HEK293 (cell line): Measurements from ENCODE around the gene LSS.

Experiments used
- CTCF ChIA-PET: fragments of 350-600 bp; formaldehyde crosslinking; extraction: SDS; loops from one replicate; lab custom pipeline; 2021; ENCODE audit warnings: antibody characterized with exemption; lab: Yijun Ruan, JAX
- POLR2A ChIA-PET: fragments of 300-600 bp; formaldehyde crosslinking; extraction: SDS; loops from one replicate; lab custom pipeline; 2020; ENCODE audit warnings: antibody characterized with exemption, inconsistent platforms; lab: Yijun Ruan, JAX
- H3K27ac ChIP-seq: fragments of 200-500 bp; sonication (Bioruptor generic); 2 replicates; pipeline ENCODE4 v1.5.1; 2014; ENCODE audit warnings: low read depth, low read length, control low read depth, inconsistent platforms; ENCODE audit errors: extremely low read depth
- H3K36me3 ChIP-seq, 2 experiments: fragments of 200-500 bp in 1 of 2; sonication (Bioruptor generic) in 1 of 2; 1 replicate in 1 of 2; 2 replicates in 1 of 2; pipeline ENCODE4 v1.5.1; 2014 to 2017; ENCODE audit warnings: inconsistent platforms in 2 of 2, low read length in 2 of 2; ENCODE audit not compliant: control insufficient read depth in 2 of 2, insufficient read depth in 1 of 2
- H3K4me1 ChIP-seq: fragments of 200-500 bp; sonication (Bioruptor generic); 2 replicates; pipeline ENCODE4 v1.5.1; 2014; ENCODE audit warnings: mild to moderate bottlenecking, low read length, inconsistent platforms; ENCODE audit not compliant: control insufficient read depth, insufficient read depth
- H3K4me3 ChIP-seq: 2 replicates; pipeline ENCODE4 v1.5.1; 2011; ENCODE audit warnings: low read depth, mild to moderate bottlenecking, control low read depth, low read length, moderate library complexity
- H3K9me3 ChIP-seq: fragments of 200-500 bp; sonication (Bioruptor generic); 2 replicates; pipeline ENCODE4 v1.5.1; 2014; ENCODE audit warnings: low read depth, low read length, inconsistent platforms; ENCODE audit not compliant: control insufficient read depth, insufficient read depth
- EGR2 ChIP-seq: fragments of 450-650 bp; formaldehyde crosslinking; IDR thresholded peaks from 2 replicates; pipeline ENCODE4 v1.5.1; 2016; ENCODE audit warnings: low read depth, missing biosample characterization, missing genetic modification characterization
- MZF1 ChIP-seq: fragments of 450-650 bp; formaldehyde crosslinking; IDR thresholded peaks from 2 replicates; pipeline ENCODE4 v1.5.1; 2017; ENCODE audit warnings: missing biosample characterization, missing genetic modification characterization, borderline replicate concordance
- OSR2 ChIP-seq: fragments of 450-650 bp; formaldehyde crosslinking; IDR thresholded peaks from 2 replicates; pipeline ENCODE4 v1.5.1; 2016; ENCODE audit warnings: missing biosample characterization, missing genetic modification characterization
- SCRT1 ChIP-seq: fragments of 450-650 bp; formaldehyde crosslinking; IDR thresholded peaks from 2 replicates; pipeline ENCODE4 v1.5.1; 2016; ENCODE audit warnings: missing biosample characterization, missing genetic modification characterization, borderline replicate concordance
- SCRT2 ChIP-seq: fragments of 450-650 bp; formaldehyde crosslinking; IDR thresholded peaks from 2 replicates; pipeline ENCODE4 v1.5.1; 2016; ENCODE audit warnings: missing biosample characterization, missing genetic modification characterization
- SP2 ChIP-seq: fragments of 450-650 bp; formaldehyde crosslinking; IDR thresholded peaks from 2 replicates; pipeline ENCODE4 v1.5.1; 2016; ENCODE audit warnings: missing biosample characterization, missing genetic modification characterization
- SP3 ChIP-seq: fragments of 450-650 bp; formaldehyde crosslinking; IDR thresholded peaks from 2 replicates; pipeline ENCODE4 v1.5.1; 2016; ENCODE audit warnings: missing biosample characterization, missing genetic modification characterization
- SP7 ChIP-seq: fragments of 450-650 bp; formaldehyde crosslinking; IDR thresholded peaks from 2 replicates; pipeline ENCODE4 v1.5.1; 2016; ENCODE audit warnings: missing biosample characterization, missing genetic modification characterization
- WT1 ChIP-seq: fragments of 450-650 bp; formaldehyde crosslinking; IDR thresholded peaks from 2 replicates; pipeline ENCODE4 v1.5.1; 2016; ENCODE audit warnings: missing biosample characterization, missing genetic modification characterization
- YY1 ChIP-seq: fragments of 450-650 bp; formaldehyde crosslinking; IDR thresholded peaks from 2 replicates; pipeline ENCODE4 v1.5.1; 2018; ENCODE audit warnings: missing biosample characterization, missing genetic modification characterization
- ZBTB7A ChIP-seq: fragments of 450-650 bp; formaldehyde crosslinking; IDR thresholded peaks from 2 replicates; pipeline ENCODE4 v1.5.1; 2016; ENCODE audit warnings: low read depth, missing biosample characterization, missing genetic modification characterization
- ZBTB8A ChIP-seq: fragments of 450-650 bp; formaldehyde crosslinking; IDR thresholded peaks from 2 replicates; pipeline ENCODE4 v1.5.1; 2016; ENCODE audit warnings: missing biosample characterization, missing genetic modification characterization
- ZFHX2 ChIP-seq: fragments of 450-650 bp; formaldehyde crosslinking; conservative IDR thresholded peaks from 2 replicates; pipeline ENCODE4 v1.5.1; 2016; ENCODE audit warnings: missing biosample characterization, missing genetic modification characterization
- ZFP41 ChIP-seq: fragments of 450-650 bp; formaldehyde crosslinking; IDR thresholded peaks from 2 replicates; pipeline ENCODE4 v1.5.1; 2016; ENCODE audit warnings: missing biosample characterization, missing genetic modification characterization, borderline replicate concordance
- ZNF133 ChIP-seq: fragments of 450-650 bp; formaldehyde crosslinking; IDR thresholded peaks from 2 replicates; pipeline ENCODE4 v1.5.1; 2016; ENCODE audit warnings: missing biosample characterization, missing genetic modification characterization
- ZNF16 ChIP-seq: fragments of 450-650 bp; formaldehyde crosslinking; IDR thresholded peaks from 2 replicates; pipeline ENCODE4 v1.5.1; 2016; ENCODE audit warnings: low read depth, missing biosample characterization, missing genetic modification characterization
- ZNF274 ChIP-seq, 2 experiments: fragments of 200-500 bp in 1 of 2; fragments of 450-650 bp in 1 of 2; sonication (Bioruptor generic) in 1 of 2; formaldehyde crosslinking in 1 of 2; IDR thresholded peaks; 2 replicates each; pipeline versions ENCODE4 v1.5.1 to v1.6.1; 2014 to 2016; ENCODE audit warnings: borderline replicate concordance in 1 of 2, inconsistent platforms in 1 of 2, low read length in 1 of 2, missing biosample characterization in 1 of 2, missing genetic modification characterization in 1 of 2
- ZNF324 ChIP-seq: fragments of 450-650 bp; formaldehyde crosslinking; IDR thresholded peaks from 2 replicates; pipeline ENCODE4 v1.5.1; 2016; ENCODE audit warnings: missing biosample characterization, missing genetic modification characterization
- ZNF341 ChIP-seq: fragments of 450-650 bp; formaldehyde crosslinking; IDR thresholded peaks from 2 replicates; pipeline ENCODE4; 2016; ENCODE audit warnings: low read depth, missing biosample characterization, missing genetic modification characterization
- ZNF366 ChIP-seq: fragments of 450-650 bp; formaldehyde crosslinking; conservative IDR thresholded peaks from 2 replicates; pipeline ENCODE4 v1.5.1; 2016; ENCODE audit warnings: missing biosample characterization, missing genetic modification characterization
- ZNF416 ChIP-seq: fragments of 450-650 bp; formaldehyde crosslinking; IDR thresholded peaks from 2 replicates; pipeline ENCODE4 v1.5.1; 2016; ENCODE audit warnings: missing biosample characterization, missing genetic modification characterization
- ZNF423 ChIP-seq: fragments of 450-650 bp; formaldehyde crosslinking; IDR thresholded peaks from 2 replicates; pipeline ENCODE4 v1.5.1; 2016; ENCODE audit warnings: missing biosample characterization, missing genetic modification characterization
- ZNF510 ChIP-seq: fragments of 450-650 bp; formaldehyde crosslinking; IDR thresholded peaks from 2 replicates; pipeline ENCODE4 v1.5.1; 2018; ENCODE audit warnings: mild to moderate bottlenecking, missing genetic modification characterization, missing biosample characterization; ENCODE audit not compliant: insufficient replicate concordance
- ZNF521 ChIP-seq: fragments of 450-650 bp; formaldehyde crosslinking; IDR thresholded peaks from 2 replicates; pipeline ENCODE4 v1.5.1; 2017; ENCODE audit warnings: missing biosample characterization, mild to moderate bottlenecking, missing genetic modification characterization
- ZNF561 ChIP-seq: fragments of 450-650 bp; IDR thresholded peaks from 2 replicates; pipeline ENCODE4 v1.5.1; 2018; ENCODE audit warnings: missing biosample characterization, missing genetic modification characterization, borderline replicate concordance
- ZNF600 ChIP-seq: fragments of 450-650 bp; formaldehyde crosslinking; IDR thresholded peaks from 2 replicates; pipeline ENCODE4 v1.5.1; 2016; ENCODE audit warnings: missing biosample characterization, missing genetic modification characterization
- ZNF610 ChIP-seq: fragments of 450-650 bp; formaldehyde crosslinking; IDR thresholded peaks from 2 replicates; pipeline ENCODE4 v1.5.1; 2016; ENCODE audit warnings: missing biosample characterization, missing genetic modification characterization, borderline replicate concordance
- ZNF785 ChIP-seq: fragments of 450-650 bp; formaldehyde crosslinking; IDR thresholded peaks from 2 replicates; pipeline ENCODE4 v1.5.1; 2016; ENCODE audit warnings: missing biosample characterization, missing genetic modification characterization
- ZNF843 ChIP-seq: fragments of 450-650 bp; formaldehyde crosslinking; IDR thresholded peaks from 2 replicates; pipeline ENCODE4 v1.5.1; 2016; ENCODE audit warnings: missing biosample characterization, missing genetic modification characterization
- TF ChIP-seq, protein P1 (sequence below): IDR thresholded peaks from 2 replicates; pipeline ENCODE4 v1.6.1; 2011; ENCODE audit warnings: mild to moderate bottlenecking, low read depth, low read length, borderline replicate concordance
- TF ChIP-seq, protein P2 (sequence below): fragments of 450-650 bp; formaldehyde crosslinking; IDR thresholded peaks from 2 replicates; pipeline ENCODE4 v1.5.1; 2016; ENCODE audit warnings: missing biosample characterization, missing genetic modification characterization
- TF ChIP-seq, protein P3 (sequence below): fragments of 450-650 bp; formaldehyde crosslinking; IDR thresholded peaks from 2 replicates; pipeline ENCODE4 v1.5.1; 2016; ENCODE audit warnings: missing biosample characterization, missing genetic modification characterization
- TF ChIP-seq, protein P4 (sequence below): fragments of 450-650 bp; formaldehyde crosslinking; IDR thresholded peaks from 2 replicates; pipeline ENCODE4 v1.5.1; 2016; ENCODE audit warnings: missing biosample characterization, missing genetic modification characterization

LSS gene

DNA sequence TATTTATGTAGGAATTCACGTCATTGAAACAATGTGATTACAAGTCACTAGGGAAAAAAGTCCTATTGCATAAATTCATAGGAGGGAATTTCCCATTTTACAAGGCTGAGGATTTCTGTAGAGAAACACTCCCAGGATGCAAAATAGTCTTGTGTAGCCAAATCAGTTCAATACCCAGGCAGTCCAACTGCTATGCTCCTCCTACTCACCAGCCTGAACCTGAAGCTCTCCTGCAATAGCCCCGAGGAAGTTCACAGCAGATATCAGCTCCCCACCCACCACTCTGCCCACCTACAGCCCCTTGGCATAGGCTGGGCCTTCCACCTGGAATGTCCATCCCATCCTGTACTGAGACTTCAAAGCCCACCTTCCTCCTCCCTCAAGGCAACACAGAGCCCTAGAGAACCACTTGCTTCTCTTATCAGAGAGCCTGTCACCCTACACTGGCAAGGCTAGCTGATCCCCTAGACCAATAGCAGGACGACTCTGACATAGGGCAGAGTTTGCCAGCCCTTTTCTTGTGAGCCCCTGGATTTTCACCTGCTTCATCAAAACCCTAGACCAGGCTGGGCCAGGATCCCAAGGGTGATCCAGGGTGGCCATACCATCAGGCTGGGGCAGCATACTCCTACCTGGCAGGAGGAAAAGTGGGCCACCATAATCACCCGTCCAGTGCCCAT, 1.5 kb downstream of the LSS start:
- ChIA-PET POLR2A (no interaction called here), CTCF (interaction anchor here (0.6 to 1.5 kb wide), 5 partner anchors 10 to 146 kb away, joined by 3 to 8 read pairs (median 4); no protein-coding TSS in a partner anchor)

DNA sequence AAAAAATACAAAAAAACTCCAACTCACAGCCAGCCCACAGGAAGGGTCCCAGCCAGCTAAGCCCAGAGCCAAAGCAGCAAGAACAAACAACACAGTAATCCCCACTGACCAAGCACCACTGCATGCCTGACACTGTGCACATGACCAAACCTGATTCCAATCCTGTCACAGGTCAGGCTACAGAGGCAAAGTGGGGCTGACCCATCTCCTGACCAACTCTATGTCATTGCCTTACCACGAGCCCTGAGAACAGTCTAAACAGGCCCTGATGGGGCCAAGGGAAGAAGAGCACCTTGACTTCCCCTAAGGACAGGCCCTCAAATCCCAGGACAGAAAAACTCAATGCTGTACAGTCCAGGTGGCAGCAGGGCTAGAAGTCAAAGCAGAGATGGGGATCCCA, 2.4 kb downstream of the LSS start:
- H3K9me3 ChIP-seq, result no peaks in the 10 kb centered on the region
- H3K36me3 ChIP-seq, result peaks cover 13 to 29% of the 10 kb centered on the region in 2 experiments; a peak in 2 of 3 replicates
- TF ChIP-seq ZNF610 (tag by site-specific recombination), result no peak
- TF ChIP-seq SCRT1 (tag by site-specific recombination), result no peak
- no peak for TF ChIP-seq ZNF16 (tag by site-specific recombination)
- no peak for TF ChIP-seq ZNF366 (tag by site-specific recombination)
- TF ChIP-seq WT1 (tag by site-specific recombination), result no peak
- no peak for TF ChIP-seq SP7 (tag by site-specific recombination)
- no peak for TF ChIP-seq ZNF785 (tag by site-specific recombination)
- TF ChIP-seq, protein P1, sequence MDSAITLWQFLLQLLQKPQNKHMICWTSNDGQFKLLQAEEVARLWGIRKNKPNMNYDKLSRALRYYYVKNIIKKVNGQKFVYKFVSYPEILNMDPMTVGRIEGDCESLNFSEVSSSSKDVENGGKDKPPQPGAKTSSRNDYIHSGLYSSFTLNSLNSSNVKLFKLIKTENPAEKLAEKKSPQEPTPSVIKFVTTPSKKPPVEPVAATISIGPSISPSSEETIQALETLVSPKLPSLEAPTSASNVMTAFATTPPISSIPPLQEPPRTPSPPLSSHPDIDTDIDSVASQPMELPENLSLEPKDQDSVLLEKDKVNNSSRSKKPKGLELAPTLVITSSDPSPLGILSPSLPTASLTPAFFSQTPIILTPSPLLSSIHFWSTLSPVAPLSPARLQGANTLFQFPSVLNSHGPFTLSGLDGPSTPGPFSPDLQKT, result no peak
- TF ChIP-seq OSR2 (tag by site-specific recombination), result no peak
- no peak for TF ChIP-seq MZF1 (tag by site-specific recombination)
- no peak for TF ChIP-seq ZNF561
- no peak for TF ChIP-seq ZNF416 (tag by site-specific recombination)
- TF ChIP-seq ZNF510 (tag by site-specific recombination), result no peak
- TF ChIP-seq, protein P2, sequence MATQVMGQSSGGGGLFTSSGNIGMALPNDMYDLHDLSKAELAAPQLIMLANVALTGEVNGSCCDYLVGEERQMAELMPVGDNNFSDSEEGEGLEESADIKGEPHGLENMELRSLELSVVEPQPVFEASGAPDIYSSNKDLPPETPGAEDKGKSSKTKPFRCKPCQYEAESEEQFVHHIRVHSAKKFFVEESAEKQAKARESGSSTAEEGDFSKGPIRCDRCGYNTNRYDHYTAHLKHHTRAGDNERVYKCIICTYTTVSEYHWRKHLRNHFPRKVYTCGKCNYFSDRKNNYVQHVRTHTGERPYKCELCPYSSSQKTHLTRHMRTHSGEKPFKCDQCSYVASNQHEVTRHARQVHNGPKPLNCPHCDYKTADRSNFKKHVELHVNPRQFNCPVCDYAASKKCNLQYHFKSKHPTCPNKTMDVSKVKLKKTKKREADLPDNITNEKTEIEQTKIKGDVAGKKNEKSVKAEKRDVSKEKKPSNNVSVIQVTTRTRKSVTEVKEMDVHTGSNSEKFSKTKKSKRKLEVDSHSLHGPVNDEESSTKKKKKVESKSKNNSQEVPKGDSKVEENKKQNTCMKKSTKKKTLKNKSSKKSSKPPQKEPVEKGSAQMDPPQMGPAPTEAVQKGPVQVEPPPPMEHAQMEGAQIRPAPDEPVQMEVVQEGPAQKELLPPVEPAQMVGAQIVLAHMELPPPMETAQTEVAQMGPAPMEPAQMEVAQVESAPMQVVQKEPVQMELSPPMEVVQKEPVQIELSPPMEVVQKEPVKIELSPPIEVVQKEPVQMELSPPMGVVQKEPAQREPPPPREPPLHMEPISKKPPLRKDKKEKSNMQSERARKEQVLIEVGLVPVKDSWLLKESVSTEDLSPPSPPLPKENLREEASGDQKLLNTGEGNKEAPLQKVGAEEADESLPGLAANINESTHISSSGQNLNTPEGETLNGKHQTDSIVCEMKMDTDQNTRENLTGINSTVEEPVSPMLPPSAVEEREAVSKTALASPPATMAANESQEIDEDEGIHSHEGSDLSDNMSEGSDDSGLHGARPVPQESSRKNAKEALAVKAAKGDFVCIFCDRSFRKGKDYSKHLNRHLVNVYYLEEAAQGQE, result no peak
- POLR2A ChIA-PET, result no interaction called here
- no peak overlapping the region for H3K4me3 ChIP-seq
- CTCF ChIA-PET, result no interaction called here
- peaks cover 8% of the 10 kb centered on the region; the same call in 1 of the 2 replicates for H3K4me1 ChIP-seq
- no peak overlapping the region for H3K27ac ChIP-seq

More for the DNA sequence above, 1.5 kb downstream of the LSS start:
- H3K27ac ChIP-seq, result peak overlapping the region; percentile 13; the same call in 1 of the 2 replicates
- H3K9me3 ChIP-seq, result no peaks in the 10 kb centered on the region
- H3K36me3 ChIP-seq, result peaks cover 4 to 29% of the 10 kb centered on the region in 2 experiments; a peak in 2 of 3 replicates
- peaks cover 8% of the 10 kb centered on the region; the same call in 1 of the 2 replicates for H3K4me1 ChIP-seq
- TF ChIP-seq ZFP41 (tag by site-specific recombination) (no peak), SP7 (tag by site-specific recombination) (no peak), ZNF324 (no peak), ZNF843 (tag by site-specific recombination) (no peak), ZNF521 (tag by site-specific recombination) (no peak), ZNF341 (tag by site-specific recombination) (peak; percentile 49; the same call in 1 of the 2 replicates), EGR2 (tag by site-specific recombination) (peak; percentile 97), ZNF274 (IDR thresholded peaks at IDR 0.05; ENCODE audit: low read length) (no peak), ZNF274 (tag by site-specific recombination; IDR thresholded peaks at IDR 0.05; ENCODE audit: borderline replicate concordance) (no peak), SP3 (peak; percentile 59; the same call in 1 of the 2 replicates), ZNF133 (tag by site-specific recombination) (no peak), ZBTB8A (peak; percentile 50), SCRT2 (tag by site-specific recombination) (no peak), SP2 (tag by site-specific recombination) (peak; percentile 64), ZFHX2 (tag by site-specific recombination) (peak; percentile 94), ZBTB7A (tag by site-specific recombination) (no peak), YY1 (tag by site-specific recombination) (no peak), ZNF600 (tag by site-specific recombination) (peak; percentile 77), ZNF423 (0 out of 2 replicates have a peak, but pooled peaks have one; percentile 20)
- TF ChIP-seq, protein P3, sequence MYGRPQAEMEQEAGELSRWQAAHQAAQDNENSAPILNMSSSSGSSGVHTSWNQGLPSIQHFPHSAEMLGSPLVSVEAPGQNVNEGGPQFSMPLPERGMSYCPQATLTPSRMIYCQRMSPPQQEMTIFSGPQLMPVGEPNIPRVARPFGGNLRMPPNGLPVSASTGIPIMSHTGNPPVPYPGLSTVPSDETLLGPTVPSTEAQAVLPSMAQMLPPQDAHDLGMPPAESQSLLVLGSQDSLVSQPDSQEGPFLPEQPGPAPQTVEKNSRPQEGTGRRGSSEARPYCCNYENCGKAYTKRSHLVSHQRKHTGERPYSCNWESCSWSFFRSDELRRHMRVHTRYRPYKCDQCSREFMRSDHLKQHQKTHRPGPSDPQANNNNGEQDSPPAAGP (tag by site-specific recombination), result no peak
- TF ChIP-seq, protein P4, sequence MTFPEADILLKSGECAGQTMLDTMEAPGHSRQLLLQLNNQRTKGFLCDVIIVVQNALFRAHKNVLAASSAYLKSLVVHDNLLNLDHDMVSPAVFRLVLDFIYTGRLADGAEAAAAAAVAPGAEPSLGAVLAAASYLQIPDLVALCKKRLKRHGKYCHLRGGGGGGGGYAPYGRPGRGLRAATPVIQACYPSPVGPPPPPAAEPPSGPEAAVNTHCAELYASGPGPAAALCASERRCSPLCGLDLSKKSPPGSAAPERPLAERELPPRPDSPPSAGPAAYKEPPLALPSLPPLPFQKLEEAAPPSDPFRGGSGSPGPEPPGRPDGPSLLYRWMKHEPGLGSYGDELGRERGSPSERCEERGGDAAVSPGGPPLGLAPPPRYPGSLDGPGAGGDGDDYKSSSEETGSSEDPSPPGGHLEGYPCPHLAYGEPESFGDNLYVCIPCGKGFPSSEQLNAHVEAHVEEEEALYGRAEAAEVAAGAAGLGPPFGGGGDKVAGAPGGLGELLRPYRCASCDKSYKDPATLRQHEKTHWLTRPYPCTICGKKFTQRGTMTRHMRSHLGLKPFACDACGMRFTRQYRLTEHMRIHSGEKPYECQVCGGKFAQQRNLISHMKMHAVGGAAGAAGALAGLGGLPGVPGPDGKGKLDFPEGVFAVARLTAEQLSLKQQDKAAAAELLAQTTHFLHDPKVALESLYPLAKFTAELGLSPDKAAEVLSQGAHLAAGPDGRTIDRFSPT, result no peak
- TF ChIP-seq, all 188 proteins: peak for 8
- no peak overlapping the region for H3K4me3 ChIP-seq
